ENCODE measurements around the gene MYO1F. TPM values are rescaled to one million over a fixed set of nuclear protein-coding genes. Genes with fewer than 3 reads are reported as not detected.

The MYO1F gene
- total RNA-seq, 1 donor, result 1.3 TPM

GRCh38 chr19:8531470-8531869, 45.8 kb downstream of the MYO1F start:
- no peak for DNase-seq (ENCODE audit: low read depth)
- no peak for TF ChIP-seq CTCF (IDR thresholded peaks at IDR 0.05; ENCODE audit: insufficient read depth, low read depth, low read length)

GRCh38 chr19:8530061-8530679, 47.1 kb downstream of the MYO1F start:
- DNase-seq (ENCODE audit: low read depth), result no peak
- TF ChIP-seq CTCF (IDR thresholded peaks at IDR 0.05; ENCODE audit: insufficient read depth, low read depth, low read length), result no peak
- H3K4me3 ChIP-seq (ENCODE audit: low read depth, low read length), result no peak overlapping the region

More at GRCh38 chr19:8531470-8531869, 45.8 kb downstream of the MYO1F start:
- no peak overlapping the region for H3K4me3 ChIP-seq (ENCODE audit: low read depth, low read length)

- H3K4me3 ChIP-seq (ENCODE audit: low read depth, low read length), result no peak overlapping the region
- TF ChIP-seq CTCF (IDR thresholded peaks at IDR 0.05; ENCODE audit: insufficient read depth, low read depth, low read length), result no peak
- no peak for DNase-seq (ENCODE audit: low read depth)
Observed at GRCh38 chr19:8529369-8530006, 47.8 kb downstream of the MYO1F start.

GRCh38 chr19:8528500-8528899, 48.7 kb downstream of the MYO1F start:
- DNase-seq (ENCODE audit: low read depth), result no peak
- no peak for TF ChIP-seq CTCF (IDR thresholded peaks at IDR 0.05; ENCODE audit: insufficient read depth, low read depth, low read length)
- H3K4me3 ChIP-seq (ENCODE audit: low read depth, low read length), result no peak overlapping the region

GRCh38 chr19:8526345-8527091, 50.7 kb downstream of the MYO1F start:
- H3K4me3 ChIP-seq (ENCODE audit: low read depth, low read length), result peak overlapping the region; percentile 88
- peak; percentile 91 for DNase-seq (ENCODE audit: low read depth)
- TF ChIP-seq CTCF (IDR thresholded peaks at IDR 0.05; ENCODE audit: insufficient read depth, low read depth, low read length), result no peak

- peak overlapping the region; percentile 66 for H3K4me3 ChIP-seq (ENCODE audit: low read depth, low read length)
- no peak for DNase-seq (ENCODE audit: low read depth)
- peak; percentile 41 for TF ChIP-seq CTCF (IDR thresholded peaks at IDR 0.05; ENCODE audit: insufficient read depth, low read depth, low read length)
Observed at GRCh38 chr19:8525401-8525684, 51.9 kb downstream of the MYO1F start.

Data from fibroblast of villous mesenchyme (primary cell).